AG09319 (cell line): ENCODE data around the gene LIMS1.
"Not testable (repeated sequence)": the region's sequence is repeated elsewhere in the genome, so short reads cannot be mapped to it uniquely, and the experiment has no call there.

Experiments used
- DNase-seq: peaks from one replicate; pipeline ENCODE4 v3.0.0-alpha.2; 2010; ENCODE audit warnings: low read depth; ENCODE audit errors: extremely low read depth

The LIMS1 gene

DNA sequence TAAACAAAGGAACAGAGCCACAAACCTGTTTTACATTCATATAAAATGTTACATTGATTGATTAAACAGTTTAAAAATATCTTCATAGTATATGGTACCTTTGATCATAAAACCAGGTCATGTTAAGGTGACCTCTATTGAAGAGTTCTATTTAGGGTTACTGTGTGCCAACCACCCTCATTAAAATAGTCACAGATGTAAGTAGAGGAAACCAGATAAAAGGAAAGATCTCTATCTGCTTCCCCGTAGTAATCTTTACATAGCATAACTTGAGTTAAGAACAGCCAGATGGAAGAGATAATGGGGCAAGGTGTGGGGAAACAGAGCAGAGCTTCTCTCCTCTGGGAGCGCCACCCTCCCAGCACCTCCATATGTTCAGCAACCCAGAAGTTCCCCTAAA, 117.2 kb downstream of the LIMS1 start:
- DNase-seq = not testable (repeated sequence)

DNA sequence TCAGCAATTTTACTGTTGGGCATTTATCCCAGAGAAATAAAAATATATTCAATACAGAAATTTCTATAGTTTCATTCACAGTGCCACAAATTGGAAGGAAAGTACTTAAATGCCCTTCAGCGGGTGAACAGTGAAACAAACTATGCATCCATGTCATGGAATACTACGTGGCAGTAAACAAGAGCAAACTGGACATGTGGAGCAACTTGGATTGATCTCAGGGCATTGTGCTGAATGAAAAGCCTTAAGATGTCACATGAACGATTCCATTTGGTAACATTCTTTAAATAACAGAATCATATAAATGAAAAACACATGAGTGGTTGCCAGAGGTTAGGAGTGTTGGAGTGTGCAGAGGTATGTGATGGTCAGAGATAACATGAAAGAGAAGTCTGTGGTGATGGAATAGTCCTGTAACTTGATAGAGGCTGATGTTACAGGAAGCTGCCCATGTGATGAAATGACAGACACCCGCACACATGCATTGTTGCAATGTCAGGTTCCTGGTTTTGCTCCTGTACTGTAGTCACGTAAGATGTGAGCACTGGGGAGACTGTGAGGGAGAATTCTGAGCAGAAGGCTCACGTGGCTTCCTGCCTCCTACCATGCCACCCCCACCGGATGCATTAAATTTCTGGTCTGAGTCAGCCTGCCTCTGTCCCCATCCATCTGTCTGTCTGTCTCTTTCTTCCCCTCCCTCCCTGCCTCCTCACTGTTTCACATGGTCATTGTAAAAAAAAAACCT, 118.1 kb downstream of the LIMS1 start:
- peak; percentile 81 for DNase-seq

DNA sequence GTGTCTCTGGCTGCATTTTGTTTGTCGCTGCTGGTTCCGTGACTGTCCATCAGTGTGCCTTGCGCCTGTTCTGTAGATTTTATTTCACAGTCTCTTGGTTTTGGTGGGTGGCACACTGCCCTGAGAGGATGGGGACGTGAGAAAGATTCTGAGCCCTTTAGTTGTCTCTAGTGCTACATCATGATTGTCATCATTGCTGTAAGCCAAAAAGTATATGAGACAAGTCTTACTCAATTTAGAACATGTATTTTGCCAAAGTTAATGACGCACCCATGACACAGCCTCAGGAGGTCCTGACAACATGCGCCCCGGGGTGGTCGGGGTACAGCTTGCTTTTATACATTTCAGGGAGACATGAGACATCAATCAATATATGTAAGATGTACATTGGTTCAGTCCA, 119.2 kb downstream of the LIMS1 start:
- DNase-seq = not testable (repeated sequence)

DNA sequence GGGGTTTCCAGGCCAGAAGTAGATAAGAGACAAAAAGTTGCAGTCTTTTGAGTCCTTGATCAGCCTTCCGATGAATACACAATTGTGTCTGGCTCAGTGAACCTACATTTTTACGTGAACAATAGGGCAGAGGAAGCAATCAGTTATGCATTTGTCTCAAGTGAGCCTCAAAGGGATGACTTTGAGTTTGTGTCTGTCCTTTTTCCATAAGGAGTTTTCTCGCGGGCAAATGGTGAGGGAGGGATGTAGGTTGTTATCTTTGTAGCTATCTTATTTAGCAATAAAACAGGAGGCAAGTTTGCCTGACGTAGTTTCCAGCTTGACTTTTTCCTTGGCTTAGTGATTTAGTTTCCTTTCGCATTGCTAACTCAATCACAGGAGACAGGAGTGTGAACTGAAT, 119.6 kb downstream of the LIMS1 start:
- DNase-seq = not testable (repeated sequence)

DNA sequence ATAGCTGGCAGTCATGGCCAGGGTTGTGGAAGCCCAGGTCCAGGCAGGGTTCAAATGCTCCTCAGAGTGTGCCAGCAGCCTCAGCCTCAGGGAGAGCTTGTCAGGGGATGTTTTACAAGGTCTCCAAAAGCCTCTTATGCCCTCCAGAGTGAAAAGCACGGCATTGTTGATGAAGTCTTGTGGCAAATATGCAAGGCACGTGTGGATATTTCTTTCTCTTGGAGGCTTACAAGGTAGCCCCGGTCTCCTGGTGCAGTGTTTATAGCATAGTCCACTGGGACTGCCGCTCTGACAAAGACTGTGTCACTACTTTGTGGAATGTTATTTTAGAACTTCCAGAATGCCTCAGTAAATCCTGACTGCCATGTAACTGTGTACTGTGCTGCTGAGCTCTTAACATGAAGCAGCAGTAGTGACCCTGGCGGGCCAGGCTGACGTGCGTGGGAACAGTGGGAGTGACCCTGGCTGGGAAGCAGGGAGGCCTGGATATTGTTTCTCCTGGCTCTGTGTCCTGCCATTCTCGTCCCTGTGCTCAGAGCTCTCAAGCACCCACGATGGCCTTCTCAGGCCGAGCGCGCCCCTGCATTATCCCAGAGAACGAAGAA, 120.4 kb downstream of the LIMS1 start:
- DNase-seq = not testable (repeated sequence)

DNA sequence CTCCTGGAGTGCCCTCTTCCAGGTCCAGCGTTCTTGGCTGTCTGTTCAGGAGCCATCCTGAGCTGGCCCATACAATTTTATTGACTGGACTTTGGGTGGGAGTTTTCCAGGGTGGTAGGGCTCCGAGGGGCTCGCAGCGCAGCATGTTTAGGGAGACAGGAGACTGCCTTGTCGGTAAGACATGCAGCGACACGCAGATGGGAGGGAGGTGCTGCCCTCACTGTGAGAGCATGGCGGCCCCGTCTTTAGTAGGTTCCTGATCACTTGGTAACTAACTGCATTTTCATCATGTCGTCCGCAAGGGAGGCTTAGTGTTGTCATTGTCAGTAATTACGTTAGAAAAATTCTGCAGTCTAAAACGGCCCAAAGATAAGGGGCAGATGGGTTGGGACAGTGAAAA, 121.0 kb downstream of the LIMS1 start:
- not testable (repeated sequence) for DNase-seq

DNA sequence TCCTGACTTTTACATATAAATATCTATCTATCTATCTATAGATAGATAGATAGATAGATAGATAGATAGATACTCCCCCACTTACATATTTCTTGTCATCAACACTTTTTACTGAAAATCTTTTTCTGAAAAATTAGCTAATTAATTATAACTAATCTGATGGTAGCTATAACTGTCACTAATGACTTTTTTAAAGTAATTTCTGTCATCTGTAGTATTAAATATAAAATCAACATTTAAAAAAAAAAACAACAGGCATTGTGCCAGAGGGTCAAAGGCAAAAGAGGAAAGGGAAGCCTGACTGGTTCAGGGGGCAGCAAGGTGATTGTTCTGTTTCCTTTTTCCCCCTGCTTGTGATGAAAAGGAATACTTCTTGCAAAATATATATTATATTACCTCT, 122.0 kb downstream of the LIMS1 start:
- DNase-seq = not testable (repeated sequence)

DNA sequence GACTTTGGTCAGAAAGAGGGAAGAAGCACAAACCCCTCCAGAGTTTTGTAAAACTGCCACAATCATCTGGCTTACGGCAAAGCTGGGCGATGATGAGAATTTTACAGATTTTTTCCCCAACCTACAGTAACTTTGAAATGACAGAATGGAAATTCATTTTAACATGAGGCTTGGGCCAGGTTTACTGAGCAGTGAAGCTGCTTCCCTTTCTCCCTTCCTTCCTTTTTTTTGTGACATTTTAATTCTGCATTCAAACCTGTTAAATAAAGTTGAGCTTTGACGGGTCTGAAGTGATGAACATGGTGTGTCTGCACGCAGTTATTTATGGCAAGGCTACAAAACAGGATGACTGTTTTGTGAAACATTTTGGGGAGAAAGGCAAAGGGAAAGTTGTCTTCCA, 123.2 kb downstream of the LIMS1 start:
- DNase-seq = not testable (repeated sequence)

DNA sequence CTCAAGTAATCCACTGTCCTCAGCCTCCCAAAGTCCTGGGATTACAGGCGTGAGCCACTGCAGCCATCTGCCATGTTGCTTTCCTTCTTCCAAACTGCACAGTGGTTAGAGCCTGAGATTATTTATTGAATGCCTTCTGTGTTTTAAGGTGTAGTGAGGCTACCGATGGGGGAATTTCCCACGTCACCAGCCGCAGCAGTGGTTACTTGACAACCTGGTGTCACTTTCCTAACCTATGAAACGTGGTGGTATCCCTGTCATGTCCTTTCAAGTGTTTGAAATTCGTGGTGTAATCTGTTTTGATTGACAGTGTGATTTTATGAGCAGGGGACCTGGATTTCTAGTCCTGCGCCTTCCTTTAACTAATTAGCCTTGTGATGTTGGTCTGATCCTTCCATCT, 124.3 kb downstream of the LIMS1 start:
- DNase-seq = not testable (repeated sequence)

DNA sequence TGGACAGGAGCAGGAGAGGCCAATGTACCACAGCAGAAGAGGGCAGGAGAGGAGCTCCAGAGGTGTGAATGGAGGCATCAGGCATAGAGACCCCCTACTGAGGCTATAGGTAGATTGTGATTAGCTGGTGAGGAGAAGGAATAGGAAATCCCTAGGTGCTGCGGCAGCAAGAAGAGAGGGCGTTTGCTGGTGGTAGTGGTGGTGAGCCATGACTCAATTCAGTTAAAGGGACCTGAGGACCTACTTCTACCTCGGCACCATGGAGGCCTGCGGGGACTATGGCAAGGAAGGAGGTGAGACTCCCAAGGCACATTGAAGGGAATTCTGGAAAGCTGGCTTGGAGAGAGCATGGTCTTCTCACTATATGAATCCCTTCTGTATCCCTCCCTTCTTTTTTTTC, 127.2 kb downstream of the LIMS1 start:
- DNase-seq = not testable (repeated sequence)

DNA sequence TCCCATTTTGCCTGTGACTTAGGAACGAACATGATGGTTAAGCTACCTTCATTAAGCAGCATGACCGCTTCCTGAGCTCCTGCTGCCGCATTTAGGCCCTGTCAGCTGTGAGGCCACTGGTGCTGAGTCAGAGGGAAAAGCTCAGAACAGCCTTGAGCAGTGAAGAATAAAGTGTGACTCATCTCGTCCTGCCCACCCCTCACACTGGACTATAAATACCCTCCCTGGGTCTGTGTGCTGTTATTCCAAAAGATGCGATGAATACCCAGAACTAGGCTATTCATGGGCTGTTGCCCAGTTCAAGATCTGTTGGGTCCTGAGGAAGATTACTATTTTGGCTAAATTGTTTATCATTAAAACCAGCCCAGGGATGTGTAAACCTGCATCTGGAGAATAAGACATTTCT, 127.9 kb downstream of the LIMS1 start:
- DNase-seq = not testable (repeated sequence)

DNA sequence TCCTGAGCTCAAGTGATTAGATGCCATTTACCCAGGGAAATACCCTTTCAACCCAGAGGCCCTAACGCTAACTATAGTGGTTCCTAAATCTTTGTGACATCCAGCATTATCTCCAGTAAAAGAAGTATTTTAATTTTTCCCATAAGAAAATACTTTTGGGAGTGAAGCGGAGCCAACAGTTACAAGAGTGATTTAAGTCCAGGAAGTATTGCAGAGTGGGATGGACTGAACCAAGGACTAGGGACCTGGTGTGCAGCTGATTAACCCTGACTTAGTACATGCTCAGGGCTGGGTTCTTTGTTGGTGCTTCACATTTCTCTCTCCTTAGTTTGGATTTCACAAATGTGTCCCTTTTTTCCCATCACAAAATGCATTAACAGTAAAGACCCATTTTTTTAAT, 129.1 kb downstream of the LIMS1 start:
- DNase-seq = not testable (repeated sequence)

DNA sequence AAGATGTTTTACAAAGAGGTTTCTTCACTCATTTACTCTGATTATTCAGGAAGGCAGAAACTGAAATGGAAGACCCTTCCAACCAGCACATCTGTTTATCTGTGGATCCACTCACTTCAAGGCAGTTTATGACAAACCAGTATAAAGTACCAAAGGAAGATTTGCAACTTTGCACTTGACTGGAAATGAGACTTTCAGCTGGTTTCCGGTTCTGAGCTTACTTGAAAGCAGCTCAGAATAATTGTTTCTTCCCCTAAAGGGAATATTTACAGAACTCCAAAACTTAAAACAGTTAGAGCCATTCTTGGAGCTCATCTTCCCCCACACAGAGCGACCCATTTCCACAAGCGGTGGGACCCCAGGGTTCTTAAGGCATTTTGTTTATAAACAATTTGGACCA, 129.8 kb downstream of the LIMS1 start:
- not testable (repeated sequence) for DNase-seq

DNA sequence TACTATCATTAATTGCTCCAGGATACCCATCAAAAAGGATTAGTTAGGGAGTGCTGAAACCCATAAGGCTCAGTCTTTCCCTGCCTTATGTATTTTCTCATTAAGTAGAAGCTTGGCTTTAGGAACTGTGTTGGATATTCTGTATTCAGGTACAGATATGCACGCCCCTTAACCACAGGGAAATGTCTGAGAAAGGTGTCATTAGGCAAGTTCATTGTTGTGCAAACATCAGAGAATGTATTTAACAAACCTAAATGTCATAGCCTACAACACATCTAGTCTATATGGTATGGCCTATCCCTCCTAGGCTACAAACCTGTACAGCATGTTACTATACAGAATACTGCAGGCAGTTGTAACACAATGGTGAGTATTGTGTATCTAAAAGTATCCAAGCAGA, 130.7 kb downstream of the LIMS1 start:
- not testable (repeated sequence) for DNase-seq

DNA sequence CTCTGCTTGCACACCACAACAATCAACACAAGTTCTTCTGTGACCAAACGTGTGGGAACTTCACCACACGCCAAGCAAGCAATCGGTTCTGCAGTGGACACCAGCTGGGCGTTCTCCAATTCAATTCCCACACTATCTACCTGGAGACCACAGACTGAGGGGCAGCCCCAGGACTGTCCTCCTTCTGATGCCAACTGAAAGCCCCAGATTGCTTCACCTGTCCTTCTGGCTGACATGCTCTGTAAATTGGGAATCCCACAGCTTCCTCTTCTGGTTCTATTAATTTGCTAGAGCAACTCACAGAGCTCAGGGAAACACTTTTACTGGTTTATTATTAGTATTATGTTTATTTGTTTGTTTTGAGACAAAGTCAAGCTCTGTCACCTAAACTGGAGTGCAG, 131.7 kb downstream of the LIMS1 start:
- DNase-seq = not testable (repeated sequence)

DNA sequence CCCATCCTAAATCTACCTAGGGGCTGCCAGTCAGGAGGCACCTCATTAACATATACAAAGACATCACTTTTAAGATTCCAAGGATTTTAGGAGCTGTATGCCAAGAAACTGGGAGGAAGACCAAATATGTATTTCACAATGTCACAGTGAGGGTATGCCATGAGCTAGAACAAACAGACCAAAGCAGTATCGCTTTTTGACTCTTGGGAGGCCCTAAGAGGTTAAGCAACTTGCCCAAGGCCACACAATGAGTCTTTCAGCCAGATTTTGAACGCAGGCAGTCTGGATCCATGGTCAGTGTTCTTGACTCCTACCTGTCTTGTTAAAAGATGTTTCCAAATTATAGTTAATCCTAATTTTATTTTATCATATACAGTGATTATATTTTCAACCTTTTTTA, 132.9 kb downstream of the LIMS1 start:
- DNase-seq = not testable (repeated sequence)

DNA sequence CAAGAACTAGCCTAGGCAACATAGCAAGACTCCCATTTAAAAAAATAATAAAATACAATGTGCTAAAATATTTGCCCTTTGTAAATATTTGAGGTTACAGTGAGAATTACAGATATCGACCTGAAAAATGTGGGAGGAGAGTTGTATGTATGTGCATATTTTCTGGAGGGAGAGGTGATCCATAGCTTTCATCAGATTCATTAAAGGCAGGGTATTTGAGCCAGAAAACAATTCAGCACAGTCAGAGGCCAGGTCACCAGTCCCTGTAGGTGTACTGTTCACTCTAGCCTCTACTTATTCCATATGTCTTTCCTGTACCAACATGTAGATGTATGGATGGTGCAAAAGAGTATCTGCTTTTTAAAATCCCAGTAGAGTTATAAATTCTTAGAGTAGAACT, 136.0 kb downstream of the LIMS1 start:
- not testable (repeated sequence) for DNase-seq

DNA sequence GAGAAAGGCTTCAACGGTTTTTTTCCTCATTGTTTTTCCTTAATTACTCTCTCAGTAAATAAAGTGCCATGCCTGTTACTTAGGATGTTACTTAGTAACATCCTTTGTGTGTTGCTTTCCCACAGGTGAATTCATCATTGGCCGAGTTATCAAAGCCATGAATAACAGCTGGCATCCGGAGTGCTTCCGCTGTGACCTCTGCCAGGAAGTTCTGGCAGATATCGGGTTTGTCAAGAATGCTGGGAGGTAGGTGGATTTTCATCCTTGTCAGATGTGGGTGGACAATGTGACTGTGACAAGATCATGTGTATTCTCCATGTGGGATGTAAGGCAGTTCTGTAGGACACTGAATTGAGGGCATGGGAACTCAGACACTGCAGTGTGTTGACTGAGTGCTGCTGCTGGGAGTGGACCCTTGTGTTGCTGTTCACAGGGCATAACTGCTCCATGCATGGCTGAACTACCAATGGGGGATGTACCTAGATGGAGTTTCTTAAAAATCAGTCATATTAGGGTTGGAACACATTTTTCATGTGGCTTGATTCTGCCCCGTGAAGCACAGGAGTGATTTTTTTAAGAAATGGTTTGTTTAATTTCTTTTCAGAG, 138.0 kb downstream of the LIMS1 start:
- DNase-seq = not testable (repeated sequence)

DNA sequence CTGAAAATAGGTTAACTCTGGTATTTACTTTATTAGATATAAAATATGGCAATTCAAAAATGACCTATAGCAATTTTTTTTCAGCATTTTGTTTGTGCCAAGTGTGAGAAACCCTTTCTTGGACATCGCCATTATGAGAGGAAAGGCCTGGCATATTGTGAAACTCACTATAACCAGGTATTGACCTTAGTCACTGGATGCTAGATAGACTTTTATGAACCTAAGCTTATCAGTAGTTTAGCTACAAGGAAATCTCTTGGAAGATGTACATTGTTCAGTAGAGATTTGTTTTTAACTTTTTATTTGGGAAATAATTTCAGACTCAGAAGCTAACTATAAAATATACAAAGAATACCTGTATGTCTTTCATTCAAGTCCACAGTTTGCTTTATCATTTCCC, 142.3 kb downstream of the LIMS1 start:
- DNase-seq = not testable (repeated sequence)

DNA sequence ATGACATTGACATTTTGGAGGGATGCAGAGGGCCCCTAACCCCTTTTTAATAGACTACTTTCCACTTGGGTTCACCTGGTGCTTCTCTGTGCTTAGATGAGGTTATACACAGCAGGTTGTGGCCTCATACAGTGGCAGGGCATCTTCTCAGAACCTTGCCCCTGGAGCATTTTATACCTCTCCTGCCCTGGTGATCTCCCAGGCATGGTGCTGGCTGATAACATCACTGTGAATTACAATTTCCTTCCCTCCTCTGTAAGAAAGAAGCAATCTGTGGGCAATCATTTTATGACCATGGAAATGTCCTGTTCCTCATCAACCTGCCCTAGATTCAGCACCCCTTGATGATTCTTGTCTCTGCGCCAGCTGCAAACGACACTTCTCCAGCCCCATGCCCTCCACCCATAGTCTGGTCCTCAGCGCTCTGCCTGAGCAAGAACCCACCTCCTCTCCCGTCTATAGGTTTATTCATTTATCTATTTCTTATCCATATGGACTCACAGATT, 143.0 kb downstream of the LIMS1 start:
- not testable (repeated sequence) for DNase-seq

DNA sequence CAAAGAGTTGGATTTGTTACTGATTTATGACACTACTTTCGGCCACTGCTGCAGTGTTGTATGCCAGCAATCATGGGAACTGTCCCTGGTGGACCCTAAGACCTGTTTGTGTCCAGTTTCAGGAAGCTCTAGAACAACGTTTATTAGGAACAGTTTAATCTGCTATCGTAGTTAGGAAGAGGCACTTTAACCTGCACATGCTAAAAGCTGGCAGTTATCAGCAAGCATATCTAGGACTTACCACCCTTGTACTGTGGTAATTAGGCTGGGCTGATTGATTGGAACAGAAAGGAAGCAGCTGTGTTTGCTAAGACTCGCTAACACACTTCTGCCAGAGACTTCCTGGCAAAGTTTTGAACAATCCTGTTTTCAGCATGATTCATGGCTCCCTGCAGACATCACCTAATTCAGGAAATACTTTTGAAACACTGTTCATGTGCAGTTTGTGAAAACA, 144.0 kb downstream of the LIMS1 start:
- DNase-seq = peak; percentile 30

DNA sequence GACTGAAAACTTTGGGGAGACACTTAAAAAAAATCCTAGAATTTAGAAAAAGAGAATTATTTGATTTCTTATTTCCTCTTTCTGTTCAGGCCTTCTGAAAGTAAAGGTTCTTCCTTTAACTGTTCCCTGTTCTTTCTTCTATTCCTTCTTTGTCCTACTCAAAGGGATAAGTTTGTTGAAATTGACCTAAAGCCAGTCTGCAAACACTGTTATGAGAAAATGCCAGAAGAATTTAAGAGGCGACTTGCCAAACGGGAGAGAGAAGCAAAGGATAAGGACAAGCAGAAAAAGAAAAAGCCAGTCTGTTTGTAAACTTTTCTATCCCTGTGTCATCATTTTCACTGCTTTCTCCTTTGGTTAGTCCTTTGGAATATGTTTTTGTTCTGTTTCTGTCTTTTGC, 146.5 kb downstream of the LIMS1 start:
- DNase-seq = not testable (repeated sequence)
